GM21360 (cell line): ENCODE results near the gene POLE.

Experiments used
- ATAC-seq: cut with Tn5 transposase; IDR thresholded peaks from one replicate; pipeline ENCODE4 v1.9.1; 2021; ENCODE audit warnings: mild to moderate bottlenecking, moderate library complexity; ENCODE audit not compliant: unreplicated experiment

The POLE gene

DNA sequence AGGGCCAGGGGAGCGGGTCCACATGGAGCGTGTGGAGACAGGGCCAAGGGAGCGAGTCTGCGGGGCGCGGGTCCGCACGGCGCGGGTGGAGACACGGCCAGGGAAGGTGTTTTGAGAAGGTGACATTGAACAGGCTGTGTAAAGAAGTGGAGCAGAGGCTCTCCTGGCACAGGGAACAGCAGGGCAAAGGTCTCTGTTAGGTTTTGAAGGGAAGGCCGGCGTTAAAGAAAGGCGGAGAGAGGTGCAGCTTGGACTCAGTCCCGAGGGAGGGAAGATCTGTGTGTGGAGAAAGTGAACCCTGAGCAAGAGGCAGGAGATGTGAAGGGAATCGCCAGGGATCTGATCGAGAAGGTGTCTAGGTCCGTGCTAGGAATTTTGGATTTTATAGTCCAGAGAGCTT, 2.1 kb upstream of the POLE start:
- ATAC-seq: no peak

DNA sequence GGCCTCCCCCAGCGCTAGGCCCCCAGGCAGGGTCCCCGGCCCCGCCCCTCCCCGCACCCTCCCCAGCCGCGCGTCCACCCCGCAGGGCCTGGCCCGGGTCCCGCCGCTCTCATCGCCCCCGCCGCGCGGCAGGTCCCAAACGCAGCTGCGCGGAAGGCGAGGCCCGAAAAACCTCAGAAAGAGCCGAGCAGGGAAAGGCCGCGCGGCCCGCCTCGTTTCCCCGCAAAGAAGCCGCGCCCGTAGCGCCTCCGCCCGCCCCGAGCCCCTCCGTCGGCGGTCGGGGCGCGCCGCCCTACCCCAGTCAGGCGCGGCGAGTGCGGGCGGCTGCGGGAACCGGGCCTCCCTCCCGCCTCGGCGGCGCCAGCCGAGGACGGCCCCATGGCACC, 324 bp downstream of the POLE start:
- peak; percentile 31 for ATAC-seq

DNA sequence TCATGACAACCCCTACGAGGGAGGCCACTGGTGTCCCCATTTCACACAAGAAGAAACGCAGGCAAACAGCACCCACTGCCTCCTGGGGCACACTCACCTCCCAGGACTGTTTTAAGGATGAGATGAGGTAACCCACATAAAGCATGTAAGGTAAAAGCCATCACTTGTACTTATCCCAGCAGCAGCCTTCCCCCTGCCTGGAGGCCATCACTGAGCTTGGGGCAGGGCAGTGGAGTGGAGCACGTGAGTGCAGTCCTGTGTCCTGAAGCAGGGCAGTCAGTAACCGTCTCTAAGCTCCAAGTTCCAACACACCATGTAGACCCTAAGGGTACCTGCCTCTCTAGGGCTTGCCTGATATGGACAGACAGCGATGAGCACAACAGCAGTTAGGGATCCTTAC, 1.7 kb downstream of the POLE start:
- no peak for ATAC-seq

DNA sequence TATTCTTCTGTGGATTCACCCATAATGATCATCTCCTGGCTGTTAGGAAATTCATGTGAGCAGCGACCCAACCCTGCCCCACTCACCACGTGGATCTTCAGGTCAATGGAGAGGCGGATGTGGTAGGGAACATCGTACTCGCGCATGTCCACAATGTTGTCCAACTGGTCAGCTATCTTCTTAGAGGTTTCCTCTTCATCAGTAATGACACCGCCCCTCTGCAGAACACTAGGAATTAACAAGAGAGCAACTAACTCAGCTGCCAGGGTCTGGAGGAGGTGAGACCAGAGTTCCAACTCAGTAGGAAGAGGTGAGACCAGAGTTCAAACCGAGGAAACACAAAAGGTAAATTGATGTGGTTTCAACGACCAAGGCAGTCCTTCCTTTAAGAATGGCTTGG, 9.7 kb downstream of the POLE start:
- no peak for ATAC-seq

DNA sequence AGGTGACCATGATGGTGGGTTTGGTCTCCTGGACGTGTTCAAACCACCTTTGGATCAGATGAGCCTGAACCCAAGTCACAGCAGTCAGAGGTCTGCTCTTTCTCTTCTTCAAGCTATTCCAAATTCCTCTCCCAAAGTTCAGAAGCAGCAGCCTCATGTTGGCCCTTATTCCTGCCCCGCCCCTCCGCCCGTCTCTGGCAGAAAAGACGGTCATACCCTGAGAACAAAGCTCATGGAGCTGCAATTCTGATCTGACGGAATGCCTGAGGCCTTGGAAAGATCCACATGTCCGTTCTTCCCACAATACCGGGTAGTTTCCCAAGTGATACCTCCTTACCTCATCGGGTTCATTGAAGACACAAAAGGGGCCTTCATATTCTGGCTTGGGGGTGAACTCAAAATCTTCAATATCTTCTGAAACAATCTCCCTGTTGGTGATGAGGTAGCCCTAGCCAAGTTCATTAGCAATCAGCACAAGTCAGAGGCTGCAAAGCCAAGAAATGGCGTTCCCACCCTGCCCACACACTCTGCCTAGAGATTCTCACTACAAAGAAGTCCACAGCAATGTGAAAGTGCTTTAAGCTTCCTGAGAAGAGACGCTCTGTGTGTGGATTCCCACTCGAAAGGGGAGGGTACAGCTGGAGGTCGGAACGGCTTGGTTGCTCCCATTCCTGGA, 11.2 kb downstream of the POLE start:
- ATAC-seq: no peak

DNA sequence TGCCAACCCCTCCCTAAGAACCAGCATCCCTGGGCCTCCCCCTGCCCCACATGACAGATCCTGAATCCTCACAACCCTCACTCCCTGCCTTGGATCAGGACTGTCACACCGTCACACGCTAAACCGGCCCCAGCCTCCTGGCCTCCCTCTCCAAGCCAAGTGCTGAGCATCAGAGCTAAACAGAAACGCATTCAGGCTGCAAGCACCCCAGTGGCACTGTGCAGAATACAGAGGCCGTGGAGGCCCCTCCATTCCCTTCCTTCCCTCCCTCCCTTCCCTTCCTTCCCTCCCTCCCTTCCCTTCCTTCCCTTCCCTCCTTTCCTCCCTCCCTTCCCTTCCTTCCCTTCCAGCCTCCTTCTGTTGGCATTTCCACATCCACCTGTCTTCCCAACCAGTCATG, 12.6 kb downstream of the POLE start:
- ATAC-seq: no peak

DNA sequence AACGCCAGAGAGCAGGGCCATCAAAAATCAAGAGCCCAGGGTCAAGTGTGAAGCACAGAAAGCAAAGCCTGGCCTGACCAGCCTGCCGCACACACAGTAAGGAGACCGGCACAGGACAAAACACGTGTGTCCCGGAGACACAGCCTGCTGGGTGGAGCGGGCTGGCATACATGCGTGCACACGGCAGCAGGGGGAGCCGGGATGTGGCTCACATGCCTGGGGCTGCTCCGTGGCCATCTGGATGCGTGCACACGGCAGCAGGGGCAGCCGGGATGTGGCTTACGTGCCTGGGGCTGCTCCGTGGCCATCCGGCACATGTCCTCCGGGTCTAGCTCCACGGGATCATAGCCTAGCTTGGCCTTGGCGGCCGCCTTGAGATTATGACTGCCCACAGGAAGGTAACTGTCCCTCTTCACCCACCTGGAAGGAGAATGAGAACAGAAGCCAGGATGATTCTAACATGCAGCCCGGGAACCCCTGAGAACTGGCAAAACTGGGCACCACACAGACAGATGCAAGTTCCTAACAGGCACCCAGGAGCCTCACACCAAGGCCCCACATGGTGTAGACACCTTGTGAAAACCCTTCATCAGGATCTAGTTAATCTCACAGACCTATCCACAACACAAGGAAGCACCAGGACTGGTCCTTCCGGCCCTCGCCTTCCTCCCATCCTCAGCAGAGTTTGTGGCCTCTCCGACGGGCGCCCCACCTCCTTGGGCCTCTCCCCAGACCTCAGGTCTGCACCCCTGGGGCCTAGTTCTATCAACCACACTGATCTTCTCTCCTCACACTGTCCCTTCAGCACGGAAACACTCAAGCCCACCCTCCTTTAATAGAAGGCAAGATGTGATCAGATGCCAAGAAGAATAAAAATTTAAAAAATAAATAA, 13.6 kb downstream of the POLE start:
- no peak for ATAC-seq

DNA sequence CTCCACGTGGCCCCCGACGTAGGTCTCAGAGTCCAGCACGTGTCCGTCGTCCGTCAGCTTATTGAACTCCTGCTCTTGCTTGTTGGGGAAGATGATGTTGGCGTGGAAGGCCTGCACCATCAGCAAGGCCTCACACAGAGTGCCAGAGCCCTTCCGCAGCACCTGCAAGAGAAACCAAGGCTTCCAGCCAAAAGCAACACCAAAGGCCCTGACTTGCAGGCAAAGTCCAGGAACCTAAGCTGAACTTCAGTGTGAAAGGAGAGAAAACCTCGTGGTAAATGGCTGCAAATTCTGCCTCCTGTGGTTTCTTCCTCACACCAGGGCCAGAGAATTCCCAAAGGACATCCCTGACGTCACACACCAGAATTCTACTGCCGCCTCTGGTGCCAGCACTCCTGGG, 14.5 kb downstream of the POLE start:
- ATAC-seq: no peak

DNA sequence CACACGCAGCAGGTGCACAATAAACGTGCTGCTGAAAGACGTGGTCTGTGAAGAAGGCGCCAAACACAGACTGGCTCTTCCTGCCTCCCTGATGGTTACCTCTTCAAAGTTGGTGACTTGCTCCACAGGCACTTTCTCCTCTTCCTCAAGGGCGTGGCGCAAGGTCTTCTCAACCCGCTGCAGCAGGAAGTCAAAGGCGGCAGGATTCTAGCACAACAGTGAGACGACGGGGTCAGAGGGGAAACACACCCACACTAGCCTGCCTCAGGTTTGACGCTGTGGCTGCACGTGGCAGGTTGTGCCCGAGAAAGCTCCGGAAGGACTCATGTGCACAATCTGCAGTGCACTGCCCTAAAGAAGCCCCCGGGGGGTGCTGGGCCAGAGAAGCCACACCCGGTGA, 15.0 kb downstream of the POLE start:
- no peak for ATAC-seq

DNA sequence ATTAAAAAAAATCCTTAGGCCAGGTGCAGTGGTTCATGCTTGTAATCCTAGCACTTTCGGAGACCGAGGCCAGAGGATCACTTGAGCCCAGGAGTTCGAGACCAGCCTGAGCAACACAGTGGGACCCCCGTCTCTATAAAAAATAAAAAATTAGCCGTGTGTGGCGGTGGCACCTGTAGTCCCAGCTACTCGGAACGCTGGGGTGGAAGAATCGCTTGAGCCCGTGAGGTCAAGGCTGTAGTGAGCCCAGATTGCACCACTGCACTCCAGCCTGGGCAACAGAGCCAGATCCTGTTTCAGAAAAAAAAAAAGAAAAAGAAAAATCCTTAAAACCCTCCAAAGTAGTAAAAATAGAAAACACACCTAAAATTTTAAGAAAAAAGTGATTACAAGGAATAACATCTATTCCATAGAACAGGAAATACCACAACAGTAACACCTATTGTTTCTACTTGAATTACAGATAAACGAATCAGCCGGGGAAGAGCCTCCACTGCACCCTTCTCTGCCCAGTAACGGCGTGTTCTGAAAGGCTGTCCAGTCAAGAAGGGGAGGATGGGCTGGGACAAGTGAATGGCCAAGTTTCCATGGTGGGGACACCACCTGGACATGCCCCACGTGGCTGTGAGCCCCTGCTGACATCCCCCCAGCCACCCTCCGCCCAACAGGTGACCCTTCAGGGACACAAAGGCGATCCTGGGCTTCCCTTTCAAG, 17.8 kb downstream of the POLE start:
- ATAC-seq: no peak

DNA sequence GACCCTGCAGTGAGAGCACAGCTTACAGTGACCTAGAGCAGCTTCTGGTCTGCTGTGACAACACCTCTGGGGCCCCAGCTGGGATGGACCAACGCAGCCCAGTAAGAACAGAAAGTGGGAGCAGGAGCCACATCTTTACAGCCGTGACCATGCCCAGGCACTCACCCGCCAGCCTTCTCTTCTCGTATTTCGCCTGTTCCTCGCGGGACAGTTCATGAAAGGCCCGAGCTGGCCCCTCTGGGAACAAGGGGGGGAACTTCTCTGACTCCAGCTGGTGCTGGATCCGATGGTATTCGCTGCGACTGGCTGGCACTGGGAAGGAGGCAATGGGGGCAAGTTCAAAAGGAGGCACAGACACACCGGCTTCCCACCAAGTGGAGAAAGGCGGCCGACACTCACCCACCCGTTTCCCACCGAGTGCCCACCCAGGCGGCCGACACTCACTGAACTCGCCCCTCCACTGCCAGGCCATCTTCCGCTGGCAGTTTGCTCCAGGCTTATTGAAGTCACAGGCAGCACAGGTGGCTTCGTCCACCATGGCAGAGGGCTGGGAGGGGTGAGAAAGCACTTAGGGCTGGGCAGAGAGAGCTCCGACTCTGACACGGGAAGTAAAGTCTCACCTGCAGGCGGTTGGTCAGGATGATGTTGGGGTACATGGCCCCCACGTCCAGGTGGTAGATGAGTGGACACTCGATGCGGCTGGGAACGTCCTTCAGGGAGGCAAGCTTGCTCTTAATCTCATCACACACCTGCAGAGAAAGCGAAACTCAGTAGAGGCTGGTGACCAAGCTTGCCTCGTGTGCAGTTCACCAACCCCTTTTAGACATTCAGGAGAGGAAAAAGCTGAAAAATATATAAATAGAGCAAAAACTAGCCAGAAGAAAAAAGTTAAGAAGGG, 18.7 kb downstream of the POLE start:
- ATAC-seq: no peak

DNA sequence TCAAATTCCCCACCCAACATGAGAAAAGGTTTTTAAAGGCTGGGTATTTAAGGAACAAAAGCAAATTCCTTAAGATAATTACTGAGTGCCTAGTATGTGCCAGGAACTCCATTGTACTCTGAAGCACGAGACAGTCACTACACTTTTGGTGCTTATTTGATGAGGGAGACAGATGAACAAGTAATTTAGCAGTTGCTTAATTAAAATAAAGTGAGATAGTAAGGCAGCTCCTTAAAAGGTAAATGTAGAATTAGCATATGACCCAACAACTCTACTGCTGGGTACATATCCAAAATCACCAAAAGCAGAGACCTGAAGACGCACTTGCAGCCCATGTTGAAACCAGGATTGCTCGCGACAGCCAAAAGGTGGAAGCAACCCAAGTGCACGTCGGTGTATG, 21.3 kb downstream of the POLE start:
- no peak for ATAC-seq

DNA sequence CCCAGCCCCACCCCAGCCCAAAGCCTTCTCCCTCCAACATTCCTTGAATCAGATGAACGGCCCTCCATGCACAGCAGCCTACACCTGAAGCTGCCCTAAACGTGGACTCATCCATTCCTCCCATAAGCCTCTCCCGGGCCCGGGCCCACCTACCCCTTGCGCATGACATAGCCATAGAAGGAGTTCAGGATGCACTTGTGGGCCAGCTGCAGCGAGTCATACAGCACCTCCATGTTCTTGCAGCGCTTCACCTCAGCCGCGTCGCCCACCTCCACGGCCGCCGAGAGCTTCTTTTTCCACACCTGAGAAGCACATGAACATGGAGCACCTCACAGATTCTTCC, 22.0 kb downstream of the POLE start:
- ATAC-seq: no peak

DNA sequence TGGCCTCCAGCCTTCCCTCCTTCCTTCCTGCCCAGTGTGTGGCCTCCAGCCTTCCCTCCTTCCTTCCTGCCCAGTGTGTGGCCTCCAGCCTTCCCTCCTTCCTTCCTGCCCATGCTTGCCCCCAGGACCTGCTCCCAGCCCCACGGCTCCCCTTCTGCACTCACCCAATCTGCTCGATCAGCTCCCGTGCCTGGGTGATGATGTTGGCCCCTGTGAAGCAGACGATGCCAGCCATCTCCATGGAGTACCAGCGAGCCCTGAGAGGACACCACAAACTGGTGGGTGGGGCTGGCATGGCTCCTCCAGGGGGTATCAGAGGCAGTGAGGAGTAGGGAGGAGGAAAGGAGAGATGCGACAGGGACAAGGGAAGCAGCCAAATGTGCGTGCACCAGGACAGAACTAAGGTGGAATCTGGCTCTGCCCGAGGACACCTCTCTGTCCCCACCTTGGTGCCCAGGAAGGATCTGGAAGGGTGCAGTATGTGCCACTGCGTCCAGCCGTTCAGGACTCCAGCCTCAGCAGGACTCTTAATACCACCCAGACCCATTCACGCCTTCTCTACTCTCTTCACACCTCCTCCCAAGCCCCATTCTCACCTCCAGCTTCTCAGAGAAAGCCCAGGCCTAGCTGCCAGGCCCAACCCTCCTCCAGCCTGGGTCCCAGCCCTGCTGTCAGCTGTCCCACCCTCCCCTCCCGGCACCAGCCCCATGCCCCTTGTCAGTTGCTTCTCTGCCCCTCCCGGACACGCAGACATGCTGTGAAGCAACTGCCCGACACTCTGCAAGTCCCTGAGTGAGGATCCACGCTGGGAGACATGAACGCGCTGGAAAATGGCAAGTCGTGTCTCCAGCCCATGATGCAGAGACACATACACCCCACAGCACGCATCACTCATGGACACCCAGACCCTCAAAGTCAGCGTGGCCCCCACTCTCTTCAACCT, 22.7 kb downstream of the POLE start:
- no peak for ATAC-seq

DNA sequence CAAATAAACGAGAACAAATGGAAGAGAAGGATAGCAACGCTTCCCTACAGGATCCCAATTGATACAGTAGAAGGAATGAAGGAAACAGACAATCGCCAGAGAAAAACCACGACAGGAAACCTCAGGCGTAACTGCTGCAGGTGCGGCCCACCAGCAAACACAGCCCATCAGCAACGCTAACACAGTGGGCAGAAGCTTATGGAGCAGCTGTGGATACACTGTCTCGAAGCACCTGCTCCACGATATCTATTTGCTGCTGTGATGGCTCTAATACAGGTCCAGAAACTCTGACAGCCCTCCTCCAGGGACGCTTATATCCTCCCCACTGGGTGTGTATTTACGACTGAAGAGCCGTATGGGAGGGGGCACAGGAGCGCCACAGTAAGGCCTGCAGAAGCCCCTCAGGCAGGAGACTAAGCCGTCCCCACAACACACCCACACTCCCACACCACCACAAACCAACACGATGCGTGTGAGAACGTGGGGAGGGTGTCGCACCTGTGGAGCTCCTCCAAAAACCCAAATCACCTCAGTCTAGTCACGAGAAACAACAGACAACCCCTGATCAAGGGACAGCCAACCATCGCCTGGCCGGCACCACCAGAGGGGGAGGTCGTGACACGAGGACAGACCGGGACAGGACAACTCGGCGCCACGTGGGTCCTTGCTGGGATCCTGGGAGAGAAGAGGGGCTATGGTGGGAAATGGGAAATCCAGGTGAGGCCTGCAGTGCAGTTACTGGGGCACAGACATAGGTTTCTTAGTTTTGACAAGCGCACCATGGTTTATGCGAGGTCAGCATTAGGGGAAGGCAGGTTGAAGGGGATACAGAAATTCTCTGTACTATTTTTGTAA, 24.0 kb downstream of the POLE start:
- ATAC-seq: no peak

DNA sequence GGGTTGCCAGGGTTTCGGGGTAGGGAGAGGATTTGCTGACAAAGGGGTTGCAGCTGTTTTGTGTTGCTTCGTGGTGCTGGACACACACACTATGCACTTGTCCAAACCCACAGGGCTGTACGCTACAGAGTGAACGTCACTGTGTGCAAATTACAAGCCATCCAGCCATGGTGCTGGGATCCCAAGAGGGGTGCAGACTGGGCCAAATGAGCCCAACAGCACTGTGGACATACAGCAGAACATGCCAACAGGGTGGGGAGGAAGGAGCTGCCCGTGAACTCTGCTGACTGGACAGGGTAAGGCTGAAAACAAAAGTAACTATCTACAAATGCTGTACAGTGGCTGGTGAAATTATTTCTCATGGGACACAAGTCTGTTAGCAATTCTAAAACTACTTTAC, 25.2 kb downstream of the POLE start:
- ATAC-seq: no peak

DNA sequence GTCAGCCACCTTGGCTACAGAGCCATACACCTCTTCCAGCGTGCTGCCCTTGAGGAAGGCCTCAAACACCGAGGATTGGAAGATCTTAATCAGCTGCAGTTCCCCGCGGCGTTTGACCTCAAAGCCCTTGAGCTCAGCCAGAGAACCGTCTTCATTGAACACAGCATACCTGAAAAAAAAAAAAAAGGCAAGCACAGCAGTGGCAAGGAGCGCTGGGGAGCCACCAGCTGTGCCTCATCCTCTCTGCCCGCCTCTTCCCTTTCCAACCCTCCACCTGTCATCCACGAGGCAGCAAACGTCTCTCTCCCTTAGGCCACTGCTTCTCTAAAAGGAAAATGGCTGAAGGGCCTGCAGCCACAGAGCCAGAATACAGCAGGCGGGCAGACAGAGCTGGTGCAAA, 26.1 kb downstream of the POLE start:
- ATAC-seq: no peak

DNA sequence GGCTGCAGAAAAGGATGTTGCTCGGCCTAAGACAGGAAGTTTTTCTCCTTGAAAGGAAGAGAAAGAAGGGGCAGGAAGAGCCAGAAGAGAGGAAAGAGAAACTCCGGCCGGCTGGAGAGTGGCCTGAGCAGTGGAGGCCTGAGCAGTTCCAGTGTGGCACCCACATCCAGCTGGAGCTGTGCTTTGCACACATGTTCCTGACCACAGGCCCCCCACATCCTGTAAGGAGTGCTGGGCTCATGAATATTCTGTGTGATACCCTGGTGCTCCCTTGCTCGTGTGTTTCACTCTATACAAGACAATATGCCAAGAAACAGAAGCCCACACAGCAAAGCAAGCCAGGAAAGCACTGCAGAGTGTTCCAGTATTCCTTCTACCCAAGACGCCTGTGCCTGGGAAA, 27.1 kb downstream of the POLE start:
- no peak for ATAC-seq

DNA sequence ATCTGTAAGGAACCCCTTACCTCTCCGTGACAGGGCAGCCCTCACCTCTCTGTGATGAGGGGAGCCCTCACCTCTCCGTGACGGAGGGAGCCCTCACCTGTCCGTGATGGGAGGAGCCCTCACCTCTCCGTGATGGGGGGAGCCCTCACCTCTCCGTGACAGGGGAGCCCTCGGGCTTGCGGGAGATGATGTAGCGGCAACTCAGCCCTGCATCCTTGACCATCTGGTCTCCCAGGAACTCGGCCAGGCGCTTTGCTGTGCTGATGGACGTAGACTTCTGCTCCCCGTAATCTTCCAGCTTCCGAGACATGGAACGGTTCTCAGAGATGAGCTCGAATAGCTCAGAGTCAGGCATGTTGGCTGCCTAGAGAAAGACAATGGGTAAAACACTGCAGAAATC, 28.0 kb downstream of the POLE start:
- ATAC-seq: no peak
